GM23248 (cell line): ENCODE measurements around the gene MOB3B. TPM values are rescaled to one million over a fixed set of nuclear protein-coding genes. Genes with fewer than 3 reads are reported as not detected.

Experiments
- DNase-seq: peaks from one replicate; pipeline ENCODE4 v3.0.0-alpha.2; 2015
- H2AFZ ChIP-seq: fragments of 200-600 bp; sonication (generic); 2 replicates; pipeline ENCODE4 v1.6.1; 2016; ENCODE audit warnings: antibody characterized with exemption
- H3F3A ChIP-seq: fragments of 200-600 bp; sonication (generic); 2 replicates; pipeline ENCODE4 v1.6.1; 2016; ENCODE audit warnings: mild to moderate bottlenecking, antibody characterized with exemption, mixed run types; ENCODE audit not compliant: insufficient read depth
- H3K27ac ChIP-seq: fragments of 200-600 bp; sonication (generic); 2 replicates; pipeline ENCODE4 v1.5.1; 2016; ENCODE audit warnings: mild to moderate bottlenecking
- H3K27me3 ChIP-seq: fragments of 200-600 bp; sonication (generic); replicated peaks from 2 replicates; pipeline ENCODE4 v1.6.1; 2016; ENCODE audit warnings: mild to moderate bottlenecking; ENCODE audit not compliant: insufficient read depth
- H3K36me3 ChIP-seq: fragments of 200-600 bp; sonication (generic); 2 replicates; pipeline ENCODE4 v1.6.1; 2016; ENCODE audit warnings: low read depth, mild to moderate bottlenecking
- H3K4me1 ChIP-seq: fragments of 200-600 bp; sonication (generic); 2 replicates; pipeline ENCODE4 v1.6.1; 2016; ENCODE audit warnings: mild to moderate bottlenecking; ENCODE audit not compliant: insufficient read depth
- H3K4me2 ChIP-seq: fragments of 200-600 bp; sonication (generic); one replicate; pipeline ENCODE4 v1.6.1; 2016; ENCODE audit warnings: mild to moderate bottlenecking; ENCODE audit not compliant: unreplicated experiment
- H3K4me3 ChIP-seq: fragments of 200-600 bp; sonication (generic); 2 replicates; pipeline ENCODE4 v1.5.1; 2016; ENCODE audit warnings: mild to moderate bottlenecking
- H3K79me2 ChIP-seq: fragments of 200-600 bp; sonication (generic); 2 replicates; pipeline ENCODE4 v1.6.1; 2016; ENCODE audit warnings: mild to moderate bottlenecking; ENCODE audit not compliant: insufficient read depth
- H3K9ac ChIP-seq: fragments of 200-600 bp; sonication (generic); 2 replicates; pipeline ENCODE4 v1.6.1; 2016; ENCODE audit warnings: mild to moderate bottlenecking
- H3K9me2 ChIP-seq: fragments of 200-600 bp; sonication (generic); 2 replicates; pipeline ENCODE4 v1.6.1; 2016; ENCODE audit warnings: mixed run types, mild to moderate bottlenecking, moderate library complexity; ENCODE audit not compliant: insufficient read depth
- H3K9me3 ChIP-seq: fragments of 200-600 bp; sonication (generic); one replicate; pipeline ENCODE4 v1.6.1; 2017; ENCODE audit warnings: low read depth
- H4K20me1 ChIP-seq: fragments of 200-600 bp; sonication (generic); 2 replicates; pipeline ENCODE4 v1.6.0; 2016; ENCODE audit not compliant: insufficient read depth
- EZH2 ChIP-seq: fragments of 200-600 bp; sonication (generic); IDR thresholded peaks from 2 replicates; pipeline ENCODE4 v1.6.1; 2018; ENCODE audit warnings: antibody characterized with exemption, mild to moderate bottlenecking; ENCODE audit not compliant: insufficient read depth, poor library complexity, severe bottlenecking
- EZH2phosphoT487 ChIP-seq: fragments of 200-600 bp; sonication (generic); IDR thresholded peaks from 2 replicates; pipeline ENCODE4 v1.6.1; 2018; ENCODE audit warnings: antibody characterized with exemption, moderate library complexity, mild to moderate bottlenecking, low read depth; ENCODE audit not compliant: insufficient read depth
- WGBS, 2 experiments: methylation state at CpG; one replicate each; pipeline ENCODE4 v1.1.6; 2015 to 2017; ENCODE audit warnings: low lambda C conversion rate in 2 of 2, low coverage in 1 of 2; ENCODE audit errors: missing lambda C conversion rate in 2 of 2; 5-methylcytosine and 5-hydroxymethylcytosine counted together
- in situ Hi-C: fragments of 300-500 bp; cut with MboI; formaldehyde crosslinking; loops from 2 replicates; pipeline ENCODE4 v1.15.0; 2020
- polyA plus RNA-seq: library from polyadenylated mRNA; unstranded; fragments of >200 nt; fragmentation: Nextera tagmentation; extraction: Ambion mirVana; gene quantifications from 2 replicates; pipeline ENCODE4 v1.2.1, GENCODE V29; 2016
- total RNA-seq: library from RNA; depleted of rRNA; stranded (reverse); fragments of >200 nt; shearing (Covaris generic); gene quantifications from 2 replicates; pipeline ENCODE4 v1.2.3, GENCODE V29; 2014

MOB3B gene
- total and polyA plus RNA-seq, 2 experiments from 2014 or later, result 0.06 TPM; not detected in 1

GRCh38 chr9:27442464-27442863, 87.2 kb downstream of the MOB3B start:
- in situ Hi-C loops, result no loop called here
- TF ChIP-seq EZH2phosphoT487, result no peak
- no peak for TF ChIP-seq EZH2
- H3K27ac ChIP-seq, result no peak overlapping the region
- no peaks in the 10 kb centered on the region for H3K79me2 ChIP-seq
- no peak overlapping the region for H3K4me3 ChIP-seq
- no peaks in the 10 kb centered on the region for H3K9me3 ChIP-seq
- no peak overlapping the region for H3K9ac ChIP-seq
- H2AFZ ChIP-seq, result no peak overlapping the region
- H3K9me2 ChIP-seq, result no peaks in the 10 kb centered on the region
- no peak overlapping the region for H3K4me2 ChIP-seq
- H3K36me3 ChIP-seq, result no peaks in the 10 kb centered on the region
- H3K27me3 ChIP-seq, result no peaks in the 10 kb centered on the region; the same call in 1 of the 2 replicates
- no peaks in the 10 kb centered on the region for H3F3A ChIP-seq
- H3K4me1 ChIP-seq, result no peaks in the 10 kb centered on the region
- no peak for DNase-seq
- 56 to 57% methylated on average over 4 of the region's 4 CpGs for WGBS, 2 experiments
- H4K20me1 ChIP-seq, result no peaks in the 10 kb centered on the region

DNA sequence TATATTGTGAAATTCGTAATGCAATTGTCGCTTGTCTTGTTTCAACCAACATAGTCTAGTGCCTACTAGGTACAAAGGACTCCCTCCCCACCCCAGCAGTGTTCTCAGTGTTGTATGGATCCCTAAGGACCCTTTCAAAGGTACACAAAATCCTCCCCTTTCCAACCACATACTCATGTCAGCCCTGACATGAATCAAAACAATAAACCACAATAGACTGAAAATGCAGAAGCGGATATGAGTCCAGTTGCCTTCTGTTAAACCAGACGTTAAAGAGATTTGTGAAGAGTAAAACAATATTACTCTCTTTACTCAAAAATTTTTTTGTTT, 87.9 kb downstream of the MOB3B start:
- no peaks in the 10 kb centered on the region for H3F3A ChIP-seq
- no peaks in the 10 kb centered on the region; the same call in 1 of the 2 replicates for H3K27me3 ChIP-seq
- H3K9me2 ChIP-seq, result no peaks in the 10 kb centered on the region
- H3K27ac ChIP-seq, result no peak overlapping the region
- H3K36me3 ChIP-seq, result no peaks in the 10 kb centered on the region
- H3K9ac ChIP-seq, result no peak overlapping the region
- no peaks in the 10 kb centered on the region for H3K4me1 ChIP-seq
- H3K4me2 ChIP-seq, result no peak overlapping the region
- no peaks in the 10 kb centered on the region for H4K20me1 ChIP-seq
- no peak for DNase-seq
- H3K4me3 ChIP-seq, result no peak overlapping the region
- H2AFZ ChIP-seq, result no peak overlapping the region
- H3K9me3 ChIP-seq, result no peaks in the 10 kb centered on the region
- 60 to 71% methylated on average over 4 of the region's 4 CpGs for WGBS, 2 experiments
- in situ Hi-C loops, result no loop called here
- TF ChIP-seq EZH2phosphoT487 (no peak), EZH2 (no peak)
- H3K79me2 ChIP-seq, result no peaks in the 10 kb centered on the region

DNA sequence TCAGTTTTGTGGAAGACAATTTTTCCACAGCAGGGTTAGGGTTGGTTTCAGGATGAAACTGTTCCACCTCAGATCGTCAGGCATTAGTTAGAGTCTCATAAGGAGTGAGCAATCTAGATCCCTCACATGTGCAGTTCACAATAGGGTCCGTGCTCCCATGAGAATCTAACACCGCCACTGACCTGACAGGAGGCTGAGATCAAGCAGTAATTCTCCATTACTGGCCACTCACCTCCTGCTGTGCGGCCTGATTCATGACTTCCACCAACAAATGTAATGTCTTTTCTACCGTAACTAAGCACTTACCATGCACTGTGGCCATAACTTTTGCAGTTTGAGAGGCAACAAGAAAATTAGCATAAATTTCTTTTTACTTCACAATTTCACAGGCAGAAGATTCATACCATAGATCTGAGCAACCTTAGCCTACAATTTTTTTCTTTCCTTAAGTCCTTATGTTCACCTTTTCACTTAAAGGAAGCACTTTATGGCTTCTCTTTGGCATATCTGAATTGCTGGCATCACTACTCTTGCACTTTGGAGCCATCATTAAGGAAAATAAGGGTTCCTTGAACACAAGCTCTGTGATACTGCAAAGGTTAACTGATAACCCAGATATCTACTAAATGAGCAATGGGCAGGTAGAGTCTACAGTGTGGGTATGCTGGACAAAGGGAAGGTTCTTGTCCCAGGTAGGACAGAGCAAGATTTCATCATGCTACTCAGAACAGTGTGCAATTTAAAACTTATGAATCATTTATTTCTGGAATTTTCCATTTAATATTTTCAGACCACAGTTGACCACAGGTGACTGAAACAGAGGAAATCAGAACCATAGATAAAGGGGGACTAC, 88.5 kb downstream of the MOB3B start:
- Histone ChIP-seq H3K9me2 (no peaks in the 10 kb centered on the region), H3K36me3 (no peaks in the 10 kb centered on the region), H3K9me3 (no peaks in the 10 kb centered on the region), H3K9ac (no peak overlapping the region), H4K20me1 (no peaks in the 10 kb centered on the region), H3F3A (no peaks in the 10 kb centered on the region), H3K27ac (no peak overlapping the region), H3K79me2 (no peaks in the 10 kb centered on the region), H2AFZ (no peak overlapping the region), H3K4me2 (no peak overlapping the region), H3K4me1 (no peaks in the 10 kb centered on the region), H3K27me3 (no peaks in the 10 kb centered on the region; the same call in 1 of the 2 replicates), H3K4me3 (no peak overlapping the region)
- no peak for TF ChIP-seq EZH2
- no peak for TF ChIP-seq EZH2phosphoT487
- DNase-seq, result no peak
- WGBS, 2 experiments, result 68 to 69% methylated on average over 5 of the region's 5 CpGs
- in situ Hi-C loops, result no loop called here

DNA sequence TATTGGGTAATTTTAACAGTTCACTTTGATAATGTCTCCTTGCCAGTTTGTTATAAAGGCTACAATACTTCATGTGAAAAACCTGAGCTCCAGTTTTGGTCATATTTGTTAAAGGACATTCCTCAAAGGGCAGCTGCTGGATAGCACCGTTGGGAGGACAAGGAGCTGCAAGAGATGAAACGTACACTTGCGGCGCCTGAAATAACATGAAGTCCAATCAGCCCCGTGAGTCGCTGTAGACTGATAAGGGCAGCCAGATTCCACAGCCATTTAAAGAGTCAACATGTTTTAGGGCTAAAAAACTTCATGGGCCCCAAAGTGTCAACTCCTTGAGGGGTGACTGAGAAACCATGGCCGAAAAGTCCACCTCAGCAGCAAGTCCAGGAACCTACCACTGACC, 91.1 kb downstream of the MOB3B start:
- Histone ChIP-seq H3K27me3 (no peaks in the 10 kb centered on the region; the same call in 1 of the 2 replicates), H4K20me1 (no peaks in the 10 kb centered on the region), H3K9ac (no peak overlapping the region), H3K4me1 (no peaks in the 10 kb centered on the region), H3K9me2 (no peaks in the 10 kb centered on the region), H3F3A (no peaks in the 10 kb centered on the region), H3K79me2 (no peaks in the 10 kb centered on the region), H3K27ac (no peak overlapping the region), H3K4me2 (no peak overlapping the region), H3K4me3 (no peak overlapping the region), H2AFZ (no peak overlapping the region), H3K9me3 (no peaks in the 10 kb centered on the region), H3K36me3 (no peaks in the 10 kb centered on the region)
- no peak for TF ChIP-seq EZH2phosphoT487
- TF ChIP-seq EZH2, result no peak
- no peak for DNase-seq
- in situ Hi-C loops, result no loop called here
- 60 to 69% methylated on average over 7 of the region's 7 CpGs for WGBS, 2 experiments
